GM12878 (cell line): ENCODE measurements around the gene SFSWAP. TPM values are rescaled to one million over a fixed set of nuclear protein-coding genes. Genes with fewer than 3 reads are reported as not detected.

ENCODE experiments used
- ATAC-seq: fragments of 200-7000 bp; cut with Tn5 transposase; 3 replicates; pipeline ENCODE4 v1.9.1; 2020; ENCODE audit warnings: mild to moderate bottlenecking, moderate library complexity
- BruUV-seq: library from RNA; stranded (reverse); fragments of 400-500 nt; replicated peaks from 2 replicates; lab custom pipeline; 2021; lab: Mats Ljungman, UMichigan
- CTCF ChIA-PET: fragments of 300-600 bp; sonication (Branson Sonifier 250); formaldehyde crosslinking; extraction: SDS; loops from one replicate; lab custom pipeline; 2021; ENCODE audit warnings: inconsistent platforms; lab: Yijun Ruan, JAX
- POLR2A ChIA-PET: fragments of 350-600 bp; formaldehyde crosslinking; extraction: SDS; loops from one replicate; lab custom pipeline; 2021; ENCODE audit warnings: inconsistent platforms; lab: Charles Lee
- RAD21 ChIA-PET: fragments of 300-600 bp; sonication (Branson Sonifier 250); formaldehyde crosslinking; loops from one replicate; lab custom pipeline; 2023; ENCODE audit warnings: antibody characterized with exemption; ENCODE audit not compliant: unreplicated experiment; lab: Charles Lee
- SMC1A ChIA-PET: fragments of 300-600 bp; sonication (Branson Sonifier 250); formaldehyde crosslinking; loops from one replicate; lab custom pipeline; 2023; ENCODE audit not compliant: unreplicated experiment, uncharacterized antibody; lab: Charles Lee
- DNase-seq: peaks from one replicate; pipeline ENCODE4 v3.0.0-alpha.2; 2011; ENCODE audit warnings: low read depth, low spot score
- FAIRE-seq: peaks from 3 replicates; lab custom pipeline; 2011; peaks lifted over from hg19 to GRCh38; lab: Jason Lieb, UNC
- H2AFZ ChIP-seq: 2 replicates; pipeline ENCODE4 v1.6.0; 2011; ENCODE audit warnings: low read depth, low read length, control low read depth; ENCODE audit not compliant: control insufficient read depth
- H3K27ac ChIP-seq: 2 replicates; pipeline ENCODE4 v1.5.1; 2011; ENCODE audit warnings: control low read depth; ENCODE audit not compliant: control insufficient read depth, insufficient read depth
- H3K27me3 ChIP-seq, 2 experiments: replicated peaks in 1 of 2; 2 replicates each; pipeline versions ENCODE4 v1.6.0 to v1.6.1; 2011; ENCODE audit warnings: low read length in 1 of 2; ENCODE audit not compliant: control insufficient read depth in 2 of 2, insufficient read depth in 2 of 2
- H3K36me3 ChIP-seq, 2 experiments: 2 replicates each; pipeline ENCODE4 v1.5.1; 2011; ENCODE audit warnings: low read length in 1 of 2; ENCODE audit not compliant: control insufficient read depth in 2 of 2, insufficient read depth in 2 of 2
- H3K4me1 ChIP-seq: 2 replicates; pipeline ENCODE4 v1.6.1; 2011; ENCODE audit warnings: mild to moderate bottlenecking, low read length, moderate library complexity, mixed read lengths; ENCODE audit not compliant: control insufficient read depth, insufficient read depth
- H3K4me2 ChIP-seq: 2 replicates; pipeline ENCODE4 v1.6.0; 2011; ENCODE audit warnings: control low read depth; ENCODE audit not compliant: control insufficient read depth, insufficient read depth
- H3K4me3 ChIP-seq: fragments of 200-600 bp; sonication (generic); 2 replicates; pipeline ENCODE4 v1.5.1; 2016
- H3K79me2 ChIP-seq: 2 replicates; pipeline ENCODE4 v1.6.0; 2011; ENCODE audit warnings: low read length; ENCODE audit not compliant: control insufficient read depth, insufficient read depth
- H3K9ac ChIP-seq: 2 replicates; pipeline ENCODE4 v1.8.0; 2011; ENCODE audit warnings: low read length, control low read depth, mixed read lengths; ENCODE audit not compliant: control insufficient read depth, insufficient read depth
- H3K9me3 ChIP-seq: replicated peaks from 3 replicates; pipeline ENCODE4 v1.5.1; 2011; ENCODE audit warnings: mild to moderate bottlenecking, low read length; ENCODE audit not compliant: control insufficient read depth, insufficient read depth
- H4K20me1 ChIP-seq: 2 replicates; pipeline ENCODE4 v1.6.0; 2011; ENCODE audit not compliant: control insufficient read depth, insufficient read depth
- EP300 ChIP-seq, 2 experiments: fragments of 150-350 bp in 1 of 2; IDR thresholded peaks; 2 replicates each; pipeline ENCODE4 v1.6.1; 2011 to 2012; ENCODE audit warnings: low read depth in 2 of 2, low read length in 2 of 2, borderline replicate concordance in 1 of 2, improper control_type of control experiment in 1 of 2, inconsistent platforms in 1 of 2; ENCODE audit not compliant: control insufficient read depth in 1 of 2
- WGBS: methylation state at CpG from one replicate; pipeline ENCODE4 v1.1.6; 2016; ENCODE audit warnings: low lambda C conversion rate; ENCODE audit not compliant: insufficient replicate concordance, insufficient coverage; ENCODE audit errors: missing lambda C conversion rate; 5-methylcytosine and 5-hydroxymethylcytosine counted together
- in situ Hi-C: fragments of 300-500 bp; cut with MboI; formaldehyde crosslinking; loops from 9 replicates; pipeline ENCODE4 v1.14.3; 2018; ENCODE audit warnings: mixed read lengths
- intact Hi-C: fragments of 100-400 bp; cut with micrococcal nuclease; formaldehyde crosslinking; loops from one replicate; pipeline ENCODE4 v1.14.2; 2022; ENCODE audit not compliant: unreplicated experiment
- polyA plus RNA-seq, 11 experiments: library from polyadenylated mRNA; depleted of rRNA in 4 of 11; unstranded in 6 of 11; stranded (reverse) in 5 of 11; fragments of >200 nt; fragmentation: Nextera tagmentation in 4 of 11; fragmentation: Illumina TruSeq in 1 of 11; extraction: Ambion mirVana in 4 of 11; extraction: Trizol in 1 of 11; gene quantifications; 1 replicate in 1 of 11; 2 replicates in 10 of 11; pipeline versions ENCODE4 v1.2.1 to v1.2.3, GENCODE V29; 2011 to 2016; ENCODE audit warnings: inconsistent platforms in 2 of 11, missing spikeins in 2 of 11, low read depth in 1 of 11
- total RNA-seq, 4 experiments: library from RNA; depleted of rRNA in 3 of 4; stranded (reverse); fragments of >200 nt in 3 of 4; fragmentation: Illumina TruSeq in 1 of 4; extraction: Trizol in 1 of 4; gene quantifications; 2 replicates each; pipeline versions ENCODE4 v1.2.1 to v1.2.3, GENCODE V29; 2013 to 2021
- TF ChIP-seq, protein P1 (sequence below): IDR thresholded peaks from 2 replicates; pipeline ENCODE4 v1.6.1; 2012; ENCODE audit warnings: improper control_type of control experiment, low read depth, low read length; ENCODE audit not compliant: insufficient replicate concordance
- TF ChIP-seq, protein P2 (sequence below), 3 experiments: IDR thresholded peaks in 2 of 3; conservative IDR thresholded peaks in 1 of 3; 2 replicates each; pipeline ENCODE4 v1.5.1; 2011; ENCODE audit warnings: low read depth in 3 of 3, low read length in 3 of 3, mild to moderate bottlenecking in 3 of 3, control low read depth in 2 of 3, moderate library complexity in 2 of 3, inconsistent platforms in 1 of 3, mixed read lengths in 1 of 3; ENCODE audit not compliant: control insufficient read depth in 2 of 3, insufficient read depth in 1 of 3; ENCODE audit errors: extremely low read depth in 1 of 3

The SFSWAP gene
- total and polyA plus RNA-seq, 10 of the 15 experiments (the other 5 are each of a cell fraction or from before 2014, with no cell fraction given), result 1.8 to 48.6 (median 25.0) TPM

DNA sequence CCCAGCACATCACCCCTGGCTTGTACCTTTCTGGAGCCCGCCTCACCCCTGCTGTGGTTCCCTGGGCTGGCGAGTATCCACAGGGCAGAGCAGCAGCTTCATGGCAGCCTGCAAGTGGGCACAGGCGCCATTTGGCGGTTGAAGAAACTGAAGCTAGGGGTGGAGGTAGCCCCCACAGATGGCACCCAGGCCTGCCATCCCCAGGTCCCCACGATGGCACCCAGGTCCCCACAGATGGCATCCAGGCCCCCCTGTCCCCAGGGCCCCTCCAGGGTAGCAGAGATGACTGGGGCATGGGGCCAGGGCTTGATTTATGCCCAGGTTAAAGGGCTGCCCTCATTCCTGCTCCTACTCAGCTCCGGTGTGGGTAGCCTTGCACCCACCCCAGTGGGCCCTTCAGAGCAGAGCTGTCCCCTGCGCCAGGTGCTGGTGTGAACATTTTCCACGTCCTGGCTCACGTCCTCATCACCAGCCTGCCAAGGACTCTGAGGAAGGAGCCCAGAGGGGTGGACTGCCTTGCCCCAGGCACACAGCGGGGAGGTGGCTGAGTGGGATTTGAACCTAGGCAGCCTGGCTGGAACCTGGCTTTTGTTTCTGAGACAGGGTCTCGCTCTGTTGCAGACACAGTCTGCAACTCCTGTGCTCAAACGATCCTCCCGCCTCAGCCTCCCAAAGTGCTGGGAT, 126.0 kb downstream of the SFSWAP start:
- in situ Hi-C loops (no loop called here), intact Hi-C loops (loop anchor here (5.0 kb wide), 1 partner anchor 165 kb away; no protein-coding TSS in a partner anchor)
- RAD21 ChIA-PET, result interaction anchor here (1.0 to 1.4 kb wide), 2 partner anchors 109 to 732 kb away, joined by 3 to 4 read pairs; no protein-coding TSS in a partner anchor
- no TSS peak for BruUV-seq
- Histone ChIP-seq H3K36me3 (no peaks in the 10 kb centered on the region), H4K20me1 (no peaks in the 10 kb centered on the region), H3K9me3 (no peaks in the 10 kb centered on the region), H3K27ac (no peak overlapping the region), H3K79me2 (no peaks in the 10 kb centered on the region), H3K27me3 (no peaks in the 10 kb centered on the region), H3K9ac (no peak overlapping the region), H2AFZ (no peak overlapping the region), H3K4me2 (no peak overlapping the region), H3K4me3 (no peak overlapping the region), H3K4me1 (no peaks in the 10 kb centered on the region)
- DNase-seq (no peak), ATAC-seq (no peak), FAIRE-seq (no peak)
- CTCF ChIA-PET, result interaction anchor here (0.9 to 1.6 kb wide), 4 partner anchors 93 to 164 kb away, joined by 3 to 5 read pairs (median 4); partner anchors contain the start of gene EP400
- SMC1A ChIA-PET, result interaction anchor here (0.9 kb wide), 1 partner anchor 165 kb away, joined by 3 read pairs; no protein-coding TSS in a partner anchor
- TF ChIP-seq, protein P1, sequence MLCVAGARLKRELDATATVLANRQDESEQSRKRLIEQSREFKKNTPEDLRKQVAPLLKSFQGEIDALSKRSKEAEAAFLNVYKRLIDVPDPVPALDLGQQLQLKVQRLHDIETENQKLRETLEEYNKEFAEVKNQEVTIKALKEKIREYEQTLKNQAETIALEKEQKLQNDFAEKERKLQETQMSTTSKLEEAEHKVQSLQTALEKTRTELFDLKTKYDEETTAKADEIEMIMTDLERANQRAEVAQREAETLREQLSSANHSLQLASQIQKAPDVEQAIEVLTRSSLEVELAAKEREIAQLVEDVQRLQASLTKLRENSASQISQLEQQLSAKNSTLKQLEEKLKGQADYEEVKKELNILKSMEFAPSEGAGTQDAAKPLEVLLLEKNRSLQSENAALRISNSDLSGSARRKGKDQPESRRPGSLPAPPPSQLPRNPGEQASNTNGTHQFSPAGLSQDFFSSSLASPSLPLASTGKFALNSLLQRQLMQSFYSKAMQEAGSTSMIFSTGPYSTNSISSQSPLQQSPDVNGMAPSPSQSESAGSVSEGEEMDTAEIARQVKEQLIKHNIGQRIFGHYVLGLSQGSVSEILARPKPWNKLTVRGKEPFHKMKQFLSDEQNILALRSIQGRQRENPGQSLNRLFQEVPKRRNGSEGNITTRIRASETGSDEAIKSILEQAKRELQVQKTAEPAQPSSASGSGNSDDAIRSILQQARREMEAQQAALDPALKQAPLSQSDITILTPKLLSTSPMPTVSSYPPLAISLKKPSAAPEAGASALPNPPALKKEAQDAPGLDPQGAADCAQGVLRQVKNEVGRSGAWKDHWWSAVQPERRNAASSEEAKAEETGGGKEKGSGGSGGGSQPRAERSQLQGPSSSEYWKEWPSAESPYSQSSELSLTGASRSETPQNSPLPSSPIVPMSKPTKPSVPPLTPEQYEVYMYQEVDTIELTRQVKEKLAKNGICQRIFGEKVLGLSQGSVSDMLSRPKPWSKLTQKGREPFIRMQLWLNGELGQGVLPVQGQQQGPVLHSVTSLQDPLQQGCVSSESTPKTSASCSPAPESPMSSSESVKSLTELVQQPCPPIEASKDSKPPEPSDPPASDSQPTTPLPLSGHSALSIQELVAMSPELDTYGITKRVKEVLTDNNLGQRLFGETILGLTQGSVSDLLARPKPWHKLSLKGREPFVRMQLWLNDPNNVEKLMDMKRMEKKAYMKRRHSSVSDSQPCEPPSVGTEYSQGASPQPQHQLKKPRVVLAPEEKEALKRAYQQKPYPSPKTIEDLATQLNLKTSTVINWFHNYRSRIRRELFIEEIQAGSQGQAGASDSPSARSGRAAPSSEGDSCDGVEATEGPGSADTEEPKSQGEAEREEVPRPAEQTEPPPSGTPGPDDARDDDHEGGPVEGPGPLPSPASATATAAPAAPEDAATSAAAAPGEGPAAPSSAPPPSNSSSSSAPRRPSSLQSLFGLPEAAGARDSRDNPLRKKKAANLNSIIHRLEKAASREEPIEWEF, result no peak
- no peak for TF ChIP-seq EP300 (IDR thresholded peaks at IDR 0.05; ENCODE audit: borderline replicate concordance in 1 of 2, control insufficient read depth in 1 of 2, low read depth in 2 of 2, low read length in 2 of 2)
- TF ChIP-seq, protein P2, sequence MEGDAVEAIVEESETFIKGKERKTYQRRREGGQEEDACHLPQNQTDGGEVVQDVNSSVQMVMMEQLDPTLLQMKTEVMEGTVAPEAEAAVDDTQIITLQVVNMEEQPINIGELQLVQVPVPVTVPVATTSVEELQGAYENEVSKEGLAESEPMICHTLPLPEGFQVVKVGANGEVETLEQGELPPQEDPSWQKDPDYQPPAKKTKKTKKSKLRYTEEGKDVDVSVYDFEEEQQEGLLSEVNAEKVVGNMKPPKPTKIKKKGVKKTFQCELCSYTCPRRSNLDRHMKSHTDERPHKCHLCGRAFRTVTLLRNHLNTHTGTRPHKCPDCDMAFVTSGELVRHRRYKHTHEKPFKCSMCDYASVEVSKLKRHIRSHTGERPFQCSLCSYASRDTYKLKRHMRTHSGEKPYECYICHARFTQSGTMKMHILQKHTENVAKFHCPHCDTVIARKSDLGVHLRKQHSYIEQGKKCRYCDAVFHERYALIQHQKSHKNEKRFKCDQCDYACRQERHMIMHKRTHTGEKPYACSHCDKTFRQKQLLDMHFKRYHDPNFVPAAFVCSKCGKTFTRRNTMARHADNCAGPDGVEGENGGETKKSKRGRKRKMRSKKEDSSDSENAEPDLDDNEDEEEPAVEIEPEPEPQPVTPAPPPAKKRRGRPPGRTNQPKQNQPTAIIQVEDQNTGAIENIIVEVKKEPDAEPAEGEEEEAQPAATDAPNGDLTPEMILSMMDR (IDR thresholded peaks at IDR 0.05 in 2 of 3, conservative IDR thresholded peaks at IDR 0.05 in 1 of 3; ENCODE audit: control insufficient read depth in 2 of 3, extremely low read depth in 1 of 3, insufficient read depth in 1 of 3, low read depth in 3 of 3, low read length in 3 of 3), result no peak
- 42% methylated on average over 13 of the region's 13 CpGs for WGBS
- POLR2A ChIA-PET, result no interaction called here
